ENCODE measurements around the gene SGPL1.

The SGPL1 gene

GRCh38 chr10:70773461-70773860 lies 42.3 kb upstream of the SGPL1 start:
- TF ChIP-seq CTCF (conservative IDR thresholded peaks at IDR 0.05): no peak
- no peak overlapping the region for H3K27ac ChIP-seq

- no peak overlapping the region for H3K27ac ChIP-seq
- TF ChIP-seq CTCF (conservative IDR thresholded peaks at IDR 0.05): no peak
These were observed 41.6 kb upstream of the SGPL1 start for GRCh38 chr10:70773965-70774809.

- H3K27ac ChIP-seq: 0 out of 2 replicates have a peak overlapping the region, but pooled peaks have one; percentile 19
- TF ChIP-seq CTCF (conservative IDR thresholded peaks at IDR 0.05): no peak
These were observed 40.7 kb upstream of the SGPL1 start for GRCh38 chr10:70774810-70775678.

- H3K27ac ChIP-seq: 0 out of 2 replicates have a peak overlapping the region, but pooled peaks have one; percentile 19
- TF ChIP-seq CTCF (conservative IDR thresholded peaks at IDR 0.05): no peak
These were observed 39.9 kb upstream of the SGPL1 start for GRCh38 chr10:70775679-70776454.

- no peak for TF ChIP-seq CTCF (conservative IDR thresholded peaks at IDR 0.05)
- H3K27ac ChIP-seq: no peak overlapping the region
These were observed 39.2 kb upstream of the SGPL1 start for GRCh38 chr10:70776455-70777005.

GRCh38 chr10:70777063-70777875 lies 38.5 kb upstream of the SGPL1 start:
- no peak overlapping the region for H3K27ac ChIP-seq
- TF ChIP-seq CTCF (conservative IDR thresholded peaks at IDR 0.05): no peak
